K562 (cell line): Measurements from ENCODE around the gene CEL. TPM values are rescaled to one million over a fixed set of nuclear protein-coding genes. Genes with fewer than 3 reads are reported as not detected.

Source experiments
- CBFA2T2 ChIP-seq: fragments of 450-650 bp; conservative IDR thresholded peaks from 2 replicates; pipeline ENCODE4 v1.6.1; 2017; ENCODE audit warnings: mild to moderate bottlenecking
- CBX1 ChIP-seq: sonication (generic); IDR thresholded peaks from 2 replicates; pipeline ENCODE4 v1.6.1; 2016; ENCODE audit warnings: antibody characterized with exemption, low read depth, mild to moderate bottlenecking
- CCNT2 ChIP-seq: IDR thresholded peaks from 2 replicates; pipeline ENCODE4 v1.6.1; 2011; ENCODE audit warnings: borderline replicate concordance, low read depth, mild to moderate bottlenecking, moderate library complexity, mixed read lengths, low read length; ENCODE audit not compliant: insufficient read length; ENCODE audit errors: extremely low read depth
- DPF2 ChIP-seq: fragments of 450-650 bp; IDR thresholded peaks from 2 replicates; pipeline ENCODE4 v1.6.1; 2016
- ETV5 ChIP-seq: sonication (generic); formaldehyde crosslinking; IDR thresholded peaks from 2 replicates; pipeline ENCODE4 v1.4.0; 2020; ENCODE audit warnings: low read depth, mild to moderate bottlenecking, missing genetic modification reagents
- GABPB1 ChIP-seq: sonication (generic); formaldehyde crosslinking; IDR thresholded peaks from 2 replicates; pipeline ENCODE4 v1.8.0; 2022; ENCODE audit warnings: mild to moderate bottlenecking, missing genetic modification reagents
- HNRNPH1 ChIP-seq: fragments of 200-400 bp; formaldehyde crosslinking; optimal IDR thresholded peaks from 2 replicates; pipeline ENCODE3; 2017; ENCODE audit warnings: low read depth, mild to moderate bottlenecking, low read length, moderate library complexity
- HNRNPUL1 ChIP-seq: fragments of 200-400 bp; formaldehyde crosslinking; IDR thresholded peaks from 2 replicates; pipeline ENCODE4 v1.6.1; 2017; ENCODE audit warnings: low read length
- KDM2B ChIP-seq: fragments of 250-450 bp; sonication (Bioruptor Pico); IDR thresholded peaks from 2 replicates; pipeline ENCODE4 v1.8.0; 2021; ENCODE audit warnings: mild to moderate bottlenecking, moderate library complexity
- KLF10 ChIP-seq: fragments of 250-450 bp; sonication (Bioruptor Pico); IDR thresholded peaks from 2 replicates; pipeline ENCODE4 v1.6.1; 2021; ENCODE audit warnings: matching md5 sums
- KLF16 ChIP-seq: IDR thresholded peaks from 2 replicates; pipeline ENCODE4 v1.6.1; 2016; ENCODE audit warnings: antibody characterized with exemption
- LEF1 ChIP-seq: fragments of 450-650 bp; IDR thresholded peaks from 2 replicates; pipeline ENCODE4 v1.6.1; 2016; ENCODE audit warnings: mild to moderate bottlenecking
- NONO ChIP-seq, 2 experiments: fragments of 200-400 bp in 1 of 2; fragments of 450-650 bp in 1 of 2; formaldehyde crosslinking in 1 of 2; IDR thresholded peaks; 2 replicates each; pipeline ENCODE4 v1.6.1; 2017; ENCODE audit warnings: low read depth in 2 of 2, mild to moderate bottlenecking in 2 of 2, moderate library complexity in 2 of 2, low read length in 1 of 2
- POLR2B ChIP-seq: fragments of 450-650 bp; IDR thresholded peaks from 2 replicates; pipeline ENCODE4 v1.6.1; 2018; ENCODE audit warnings: low read depth; ENCODE audit not compliant: partially characterized antibody
- RHOXF2B ChIP-seq: fragments of 250-450 bp; sonication (Bioruptor Pico); conservative IDR thresholded peaks from 2 replicates; pipeline ENCODE4 v1.5.1; 2021
- SREBF1 ChIP-seq: fragments of 150-350 bp; IDR thresholded peaks from 2 replicates; pipeline ENCODE4 v1.6.1; 2014; ENCODE audit warnings: antibody characterized with exemption, low read depth, low read length, borderline replicate concordance
- TEAD2 ChIP-seq: fragments of 450-650 bp; IDR thresholded peaks from 2 replicates; pipeline ENCODE4 v1.6.1; 2016; ENCODE audit warnings: missing genetic modification characterization, control low read depth, missing compliant biosample characterization
- TRIM24 ChIP-seq, 2 experiments: fragments of 450-650 bp; IDR thresholded peaks; 2 replicates each; pipeline ENCODE4 v1.6.1; 2016
- ZNF253 ChIP-seq: fragments of 250-450 bp; sonication (Bioruptor Pico); conservative IDR thresholded peaks from 2 replicates; pipeline ENCODE4 v1.6.1; 2021; ENCODE audit warnings: mild to moderate bottlenecking
- ZNF445 ChIP-seq: fragments of 250-450 bp; sonication (Bioruptor Pico); IDR thresholded peaks from 2 replicates; pipeline ENCODE4 v1.4.0; 2020; ENCODE audit warnings: low read depth, mild to moderate bottlenecking, moderate library complexity
- polyA plus RNA-seq, 8 experiments: library from polyadenylated mRNA; depleted of rRNA in 4 of 8; stranded (reverse) in 5 of 8; unstranded in 3 of 8; fragments of >200 nt; fragmentation: Nextera tagmentation in 2 of 8; fragmentation: Illumina TruSeq in 1 of 8; extraction: Ambion mirVana in 2 of 8; extraction: Trizol in 1 of 8; gene quantifications; 2 replicates each; pipeline versions ENCODE4 v1.2.1 to v1.2.3, GENCODE V29; 2011 to 2014; ENCODE audit warnings: inconsistent platforms in 1 of 8, missing spikeins in 1 of 8
- total RNA-seq, 7 experiments: library from RNA; depleted of rRNA in 6 of 7; stranded (reverse); fragments of >200 nt in 6 of 7; fragmentation: Illumina TruSeq in 2 of 7; extraction: Trizol in 2 of 7; gene quantifications; 2 replicates each; pipeline versions ENCODE4 v1.2.1 to v1.2.3, GENCODE V29; 2011 to 2021; ENCODE audit warnings: low replicate concordance in 1 of 7
- TF ChIP-seq, protein P1 (sequence below), 2 experiments: fragments of 450-650 bp; IDR thresholded peaks; 2 replicates each; pipeline ENCODE4 v1.6.1; 2018; ENCODE audit warnings: mild to moderate bottlenecking in 2 of 2, low read depth in 1 of 2; ENCODE audit not compliant: partially characterized antibody in 2 of 2
- TF ChIP-seq, protein P2 (sequence below): IDR thresholded peaks from 2 replicates; pipeline ENCODE4 v1.6.1; 2011; ENCODE audit not compliant: insufficient read length; ENCODE audit errors: extremely low read depth
- TF ChIP-seq, protein P3 (sequence below): fragments of 250-450 bp; sonication (Bioruptor Pico); IDR thresholded peaks from 2 replicates; pipeline ENCODE4 v1.4.0; 2020; ENCODE audit warnings: mild to moderate bottlenecking
- TF ChIP-seq, protein P4 (sequence below), 2 experiments: fragments of 250-450 bp in 1 of 2; fragments of 450-650 bp in 1 of 2; sonication (Bioruptor Pico) in 1 of 2; IDR thresholded peaks; 2 replicates each; pipeline versions ENCODE4 v1.6.1 to v1.8.0; 2016 to 2021; ENCODE audit warnings: mild to moderate bottlenecking in 2 of 2, moderate library complexity in 2 of 2, missing compliant biosample characterization in 1 of 2, missing genetic modification characterization in 1 of 2

The CEL gene
- total and polyA plus RNA-seq, 9 of the 15 experiments (the other 6 are each of a cell fraction or from before 2014, with no cell fraction given): 0.09 to 3.0 (median 0.51) TPM; not detected in 2

GRCh38 chr9:133027134-133027533 lies 34.6 kb upstream of the CEL start (continued):
- TF ChIP-seq, protein P1, sequence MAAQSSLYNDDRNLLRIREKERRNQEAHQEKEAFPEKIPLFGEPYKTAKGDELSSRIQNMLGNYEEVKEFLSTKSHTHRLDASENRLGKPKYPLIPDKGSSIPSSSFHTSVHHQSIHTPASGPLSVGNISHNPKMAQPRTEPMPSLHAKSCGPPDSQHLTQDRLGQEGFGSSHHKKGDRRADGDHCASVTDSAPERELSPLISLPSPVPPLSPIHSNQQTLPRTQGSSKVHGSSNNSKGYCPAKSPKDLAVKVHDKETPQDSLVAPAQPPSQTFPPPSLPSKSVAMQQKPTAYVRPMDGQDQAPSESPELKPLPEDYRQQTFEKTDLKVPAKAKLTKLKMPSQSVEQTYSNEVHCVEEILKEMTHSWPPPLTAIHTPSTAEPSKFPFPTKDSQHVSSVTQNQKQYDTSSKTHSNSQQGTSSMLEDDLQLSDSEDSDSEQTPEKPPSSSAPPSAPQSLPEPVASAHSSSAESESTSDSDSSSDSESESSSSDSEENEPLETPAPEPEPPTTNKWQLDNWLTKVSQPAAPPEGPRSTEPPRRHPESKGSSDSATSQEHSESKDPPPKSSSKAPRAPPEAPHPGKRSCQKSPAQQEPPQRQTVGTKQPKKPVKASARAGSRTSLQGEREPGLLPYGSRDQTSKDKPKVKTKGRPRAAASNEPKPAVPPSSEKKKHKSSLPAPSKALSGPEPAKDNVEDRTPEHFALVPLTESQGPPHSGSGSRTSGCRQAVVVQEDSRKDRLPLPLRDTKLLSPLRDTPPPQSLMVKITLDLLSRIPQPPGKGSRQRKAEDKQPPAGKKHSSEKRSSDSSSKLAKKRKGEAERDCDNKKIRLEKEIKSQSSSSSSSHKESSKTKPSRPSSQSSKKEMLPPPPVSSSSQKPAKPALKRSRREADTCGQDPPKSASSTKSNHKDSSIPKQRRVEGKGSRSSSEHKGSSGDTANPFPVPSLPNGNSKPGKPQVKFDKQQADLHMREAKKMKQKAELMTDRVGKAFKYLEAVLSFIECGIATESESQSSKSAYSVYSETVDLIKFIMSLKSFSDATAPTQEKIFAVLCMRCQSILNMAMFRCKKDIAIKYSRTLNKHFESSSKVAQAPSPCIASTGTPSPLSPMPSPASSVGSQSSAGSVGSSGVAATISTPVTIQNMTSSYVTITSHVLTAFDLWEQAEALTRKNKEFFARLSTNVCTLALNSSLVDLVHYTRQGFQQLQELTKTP (IDR thresholded peaks at IDR 0.05; ENCODE audit: low read depth in 1 of 2, partially characterized antibody in 2 of 2): no peak
- TF ChIP-seq CBX1: no peak
- peak; percentile 51; the same call in 1 of the 2 replicates for TF ChIP-seq GABPB1 (CRISPR knock-in tag)
- no peak for TF ChIP-seq SREBF1
- TF ChIP-seq TRIM24 (IDR thresholded peaks at IDR 0.05): peak in 1 of 2 experiments; percentile 28; a peak in 1 of 4 replicates
- no peak for TF ChIP-seq NONO (IDR thresholded peaks at IDR 0.05; ENCODE audit: low read depth in 2 of 2, low read length in 1 of 2)
- TF ChIP-seq ZNF445 (CRISPR knock-in tag): no peak
- no peak for TF ChIP-seq HNRNPH1
- peak; percentile 22; the same call in 1 of the 2 replicates for TF ChIP-seq LEF1
- TF ChIP-seq DPF2: peak; percentile 61
- TF ChIP-seq, protein P2, sequence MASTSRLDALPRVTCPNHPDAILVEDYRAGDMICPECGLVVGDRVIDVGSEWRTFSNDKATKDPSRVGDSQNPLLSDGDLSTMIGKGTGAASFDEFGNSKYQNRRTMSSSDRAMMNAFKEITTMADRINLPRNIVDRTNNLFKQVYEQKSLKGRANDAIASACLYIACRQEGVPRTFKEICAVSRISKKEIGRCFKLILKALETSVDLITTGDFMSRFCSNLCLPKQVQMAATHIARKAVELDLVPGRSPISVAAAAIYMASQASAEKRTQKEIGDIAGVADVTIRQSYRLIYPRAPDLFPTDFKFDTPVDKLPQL: no peak
- TF ChIP-seq TEAD2 (tag): no peak
- TF ChIP-seq ZNF253 (CRISPR knock-in tag): no peak
- TF ChIP-seq CCNT2: no peak
- peak; percentile 15 for TF ChIP-seq POLR2B
- no peak for TF ChIP-seq KDM2B
- TF ChIP-seq RHOXF2B (CRISPR knock-in tag): no peak
- TF ChIP-seq, protein P3, sequence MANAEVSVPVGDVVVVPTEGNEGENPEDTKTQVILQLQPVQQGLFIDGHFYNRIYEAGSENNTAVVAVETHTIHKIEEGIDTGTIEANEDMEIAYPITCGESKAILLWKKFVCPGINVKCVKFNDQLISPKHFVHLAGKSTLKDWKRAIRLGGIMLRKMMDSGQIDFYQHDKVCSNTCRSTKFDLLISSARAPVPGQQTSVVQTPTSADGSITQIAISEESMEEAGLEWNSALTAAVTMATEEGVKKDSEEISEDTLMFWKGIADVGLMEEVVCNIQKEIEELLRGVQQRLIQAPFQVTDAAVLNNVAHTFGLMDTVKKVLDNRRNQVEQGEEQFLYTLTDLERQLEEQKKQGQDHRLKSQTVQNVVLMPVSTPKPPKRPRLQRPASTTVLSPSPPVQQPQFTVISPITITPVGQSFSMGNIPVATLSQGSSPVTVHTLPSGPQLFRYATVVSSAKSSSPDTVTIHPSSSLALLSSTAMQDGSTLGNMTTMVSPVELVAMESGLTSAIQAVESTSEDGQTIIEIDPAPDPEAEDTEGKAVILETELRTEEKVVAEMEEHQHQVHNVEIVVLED (CRISPR knock-in tag): no peak
- TF ChIP-seq, protein P4, sequence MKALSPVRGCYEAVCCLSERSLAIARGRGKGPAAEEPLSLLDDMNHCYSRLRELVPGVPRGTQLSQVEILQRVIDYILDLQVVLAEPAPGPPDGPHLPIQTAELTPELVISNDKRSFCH (CRISPR knock-in tag; IDR thresholded peaks at IDR 0.05): no peak
- TF ChIP-seq, protein P4 (tag; IDR thresholded peaks at IDR 0.05): no peak
- TF ChIP-seq KLF10 (CRISPR knock-in tag): no peak
- no peak for TF ChIP-seq KLF16
- TF ChIP-seq HNRNPUL1: no peak
- 0 out of 2 replicates have a peak, but pooled peaks have one; percentile 40 for TF ChIP-seq ETV5 (CRISPR knock-in tag)
- 0 out of 2 replicates have a peak, but pooled peaks have one; percentile 36 for TF ChIP-seq CBFA2T2
